ENCODE data around the gene NOXO1.

GRCh38 chr16:2015117-2015946 lies 34.1 kb upstream of the NOXO1 start:
- no peak for TF ChIP-seq GATA2 (IDR thresholded peaks at IDR 0.05; ENCODE audit: low read depth, low read length)
- TF ChIP-seq GATA3 (IDR thresholded peaks at IDR 0.05; ENCODE audit: low read depth, low read length): no peak

All from SH-SY5Y (cell line).